Prostate gland (tissue), 2 donors: ENCODE measurements around the gene CPXM2. TPM values are rescaled to one million over a fixed set of nuclear protein-coding genes. Genes with fewer than 3 reads are reported as not detected.

Source experiments
- DNase-seq: peaks from one replicate; pipeline ENCODE4 v3.0.0-alpha.2; 2019; ENCODE audit warnings: low spot score
- H3K27ac ChIP-seq, 2 donors: fragments of 200-600 bp; sonication (generic); 2 replicates each; pipeline ENCODE4 v1.5.1; 2017 to 2019
- H3K27me3 ChIP-seq: fragments of 200-600 bp; sonication (generic); replicated peaks from 2 replicates; pipeline ENCODE4 v1.5.1; 2019; ENCODE audit not compliant: insufficient read depth
- H3K36me3 ChIP-seq, 2 donors: fragments of 200-600 bp; sonication (generic); 1 replicate in 1 of 2; 2 replicates in 1 of 2; pipeline versions ENCODE4 v1.5.1 to v1.8.1; 2017 to 2019
- H3K4me1 ChIP-seq: fragments of 200-600 bp; sonication (generic); replicated peaks from 2 replicates; pipeline ENCODE4 v1.5.1; 2019
- H3K4me3 ChIP-seq, 2 donors: fragments of 200-600 bp; sonication (generic); 2 replicates each; pipeline ENCODE4 v1.5.1; 2017 to 2019
- H3K9me3 ChIP-seq: fragments of 200-600 bp; sonication (generic); 2 replicates; pipeline ENCODE4 v1.5.1; 2017
- POLR2A ChIP-seq: fragments of 450-650 bp; IDR thresholded peaks from one replicate; pipeline ENCODE4 v1.6.1; 2016; ENCODE audit warnings: antibody characterized with exemption, mild to moderate bottlenecking
- POLR2AphosphoS5 ChIP-seq: sonication (generic); formaldehyde crosslinking; IDR thresholded peaks from one replicate; pipeline ENCODE4 v1.6.1; 2017; ENCODE audit warnings: antibody characterized with exemption
- WGBS: methylation state at CpG from one replicate; pipeline ENCODE4 v1.1.5; 2018; 5-methylcytosine and 5-hydroxymethylcytosine counted together
- intact Hi-C: fragments of 100-400 bp; cut with DNase I; formaldehyde crosslinking; loops from one replicate; pipeline ENCODE4 v1.14.2; 2022
- total RNA-seq, 2 donors: library from RNA; depleted of rRNA; stranded (reverse); fragments of >200 nt; gene quantifications; one replicate each; pipeline ENCODE4 v1.1.0, GENCODE V29; 2016
- TF ChIP-seq, protein P1 (sequence below), 4 experiments: fragments of 200-600 bp in 2 of 4; fragments of 450-650 bp in 2 of 4; sonication (generic) in 2 of 4; IDR thresholded peaks; 1 replicate in 3 of 4; 2 replicates in 1 of 4; pipeline ENCODE4 v1.5.1; 2016 to 2019; ENCODE audit warnings: antibody characterized with exemption in 4 of 4, mild to moderate bottlenecking in 2 of 4, moderate library complexity in 2 of 4

Gene CPXM2
- total RNA-seq, 2 donors from 2014 or later: 5.4 to 27.4 TPM

DNA sequence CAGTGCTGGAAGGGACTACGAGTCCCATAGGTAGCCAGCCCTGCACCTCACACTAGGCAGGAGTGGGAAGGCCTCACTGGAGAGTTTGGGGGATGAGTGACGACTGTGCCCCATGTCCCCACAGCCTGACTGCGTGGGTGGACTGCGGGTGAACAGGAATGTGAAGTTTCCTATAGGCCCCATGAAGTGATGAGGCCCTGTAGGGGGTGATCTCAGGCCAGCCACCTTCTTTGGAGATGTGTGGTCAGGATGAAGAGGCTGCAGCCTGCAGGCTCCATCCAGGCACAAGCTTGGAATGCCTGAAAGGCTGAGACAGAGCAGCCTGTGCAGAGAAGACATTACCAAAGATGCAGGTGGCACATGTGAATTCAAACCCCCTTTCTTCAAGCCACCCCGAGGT is 94.9 kb downstream of the CPXM2 start:
- Histone ChIP-seq H3K4me1 (no peaks in the 10 kb centered on the region), H3K36me3 (no peaks in the 10 kb centered on the region), H3K27ac (no peak overlapping the region), H3K9me3 (no peaks in the 10 kb centered on the region), H3K4me3 (no peak overlapping the region), H3K27me3 (no peaks in the 10 kb centered on the region)
- TF ChIP-seq, protein P1, sequence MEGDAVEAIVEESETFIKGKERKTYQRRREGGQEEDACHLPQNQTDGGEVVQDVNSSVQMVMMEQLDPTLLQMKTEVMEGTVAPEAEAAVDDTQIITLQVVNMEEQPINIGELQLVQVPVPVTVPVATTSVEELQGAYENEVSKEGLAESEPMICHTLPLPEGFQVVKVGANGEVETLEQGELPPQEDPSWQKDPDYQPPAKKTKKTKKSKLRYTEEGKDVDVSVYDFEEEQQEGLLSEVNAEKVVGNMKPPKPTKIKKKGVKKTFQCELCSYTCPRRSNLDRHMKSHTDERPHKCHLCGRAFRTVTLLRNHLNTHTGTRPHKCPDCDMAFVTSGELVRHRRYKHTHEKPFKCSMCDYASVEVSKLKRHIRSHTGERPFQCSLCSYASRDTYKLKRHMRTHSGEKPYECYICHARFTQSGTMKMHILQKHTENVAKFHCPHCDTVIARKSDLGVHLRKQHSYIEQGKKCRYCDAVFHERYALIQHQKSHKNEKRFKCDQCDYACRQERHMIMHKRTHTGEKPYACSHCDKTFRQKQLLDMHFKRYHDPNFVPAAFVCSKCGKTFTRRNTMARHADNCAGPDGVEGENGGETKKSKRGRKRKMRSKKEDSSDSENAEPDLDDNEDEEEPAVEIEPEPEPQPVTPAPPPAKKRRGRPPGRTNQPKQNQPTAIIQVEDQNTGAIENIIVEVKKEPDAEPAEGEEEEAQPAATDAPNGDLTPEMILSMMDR (IDR thresholded peaks at IDR 0.05): no peak
- TF ChIP-seq POLR2AphosphoS5 (no peak), POLR2A (no peak)
- 75% methylated on average over 5 of the region's 5 CpGs for WGBS
- DNase-seq: no peak
- intact Hi-C loops: loop anchor here (5.0 kb wide), 1 partner anchor 166 kb away; no protein-coding TSS in a partner anchor

DNA sequence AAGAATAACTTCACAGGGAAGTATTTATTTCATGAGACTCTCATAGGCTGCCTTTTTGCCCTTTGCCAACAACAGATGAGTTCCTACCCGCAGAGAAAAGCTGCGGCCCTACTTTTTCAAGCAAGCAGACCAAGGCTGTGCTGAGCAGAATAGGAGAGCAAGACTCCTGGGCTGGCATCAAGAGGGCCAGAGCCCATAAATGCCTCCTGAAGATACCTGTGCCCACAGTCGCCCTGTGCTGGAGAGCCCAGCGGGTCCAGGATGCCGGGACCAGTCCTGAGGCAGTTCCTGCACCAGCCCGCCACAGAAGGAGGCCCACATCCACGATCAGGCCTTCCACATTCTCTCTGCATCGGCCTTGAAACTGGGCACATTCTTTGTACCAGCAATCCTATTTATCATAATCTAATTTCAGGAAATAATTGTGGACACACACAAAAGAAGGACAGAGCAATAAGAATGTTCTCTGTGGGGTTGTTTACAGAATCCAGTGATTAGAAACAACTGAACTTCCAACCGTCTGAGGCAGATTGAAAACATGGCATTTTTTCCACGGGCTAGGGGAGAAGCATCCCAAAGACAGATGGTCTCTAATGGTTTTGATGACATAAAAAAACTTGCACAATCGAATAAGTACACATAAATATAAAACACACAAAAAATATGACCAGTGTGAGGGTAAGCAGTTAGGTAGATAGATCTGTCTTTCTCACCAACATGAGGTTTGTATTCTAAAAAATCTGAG is 95.6 kb downstream of the CPXM2 start:
- no peak for DNase-seq
- WGBS: 89% methylated on average over 11 of the region's 11 CpGs
- Histone ChIP-seq H3K27ac (no peak overlapping the region), H3K36me3 (no peaks in the 10 kb centered on the region), H3K9me3 (no peaks in the 10 kb centered on the region), H3K4me3 (no peak overlapping the region), H3K4me1 (no peaks in the 10 kb centered on the region), H3K27me3 (no peaks in the 10 kb centered on the region)
- TF ChIP-seq POLR2A (no peak), POLR2AphosphoS5 (no peak)
- TF ChIP-seq, protein P1 (IDR thresholded peaks at IDR 0.05): no peak
- intact Hi-C loops: loop anchor here (5.0 kb wide), 1 partner anchor 166 kb away; no protein-coding TSS in a partner anchor

DNA sequence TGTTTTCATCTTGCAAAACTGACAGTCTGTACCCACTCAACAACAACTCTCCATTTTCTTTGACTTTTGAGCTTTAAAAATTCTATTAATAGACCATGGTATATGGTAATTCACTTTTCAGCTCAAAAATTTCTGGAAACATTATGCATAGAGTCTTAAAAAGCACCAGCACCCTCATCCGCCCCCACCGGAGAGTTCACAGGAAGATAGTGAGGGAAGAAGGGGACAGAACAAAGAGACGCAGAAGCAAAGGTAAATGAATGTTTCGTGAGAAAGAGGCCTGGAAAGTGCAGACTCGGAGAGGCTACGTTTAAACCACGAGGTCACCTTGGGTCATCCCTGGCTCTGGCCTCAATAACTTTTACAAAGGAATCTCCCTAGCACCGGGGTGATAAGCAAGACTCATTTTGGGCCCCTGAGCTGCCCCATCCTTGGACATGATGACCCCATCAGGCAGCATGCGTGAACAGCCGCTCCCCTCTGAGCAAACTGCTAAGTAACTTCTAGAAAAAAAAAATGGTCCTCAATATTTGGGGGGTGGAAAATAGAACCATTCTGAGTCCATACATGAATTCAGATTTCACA is 96.3 kb downstream of the CPXM2 start:
- TF ChIP-seq POLR2A (no peak), POLR2AphosphoS5 (no peak)
- TF ChIP-seq, protein P1 (IDR thresholded peaks at IDR 0.05): no peak
- H3K27ac ChIP-seq: no peak overlapping the region
- no peaks in the 10 kb centered on the region for H3K4me1 ChIP-seq
- no peak overlapping the region for H3K4me3 ChIP-seq
- intact Hi-C loops: loop anchor here (5.0 kb wide), 1 partner anchor 167 kb away; no protein-coding TSS in a partner anchor
- DNase-seq: no peak
- H3K9me3 ChIP-seq: no peaks in the 10 kb centered on the region
- H3K36me3 ChIP-seq: no peaks in the 10 kb centered on the region
- WGBS: 80% methylated on average over 10 of the region's 10 CpGs
- no peaks in the 10 kb centered on the region for H3K27me3 ChIP-seq

DNA sequence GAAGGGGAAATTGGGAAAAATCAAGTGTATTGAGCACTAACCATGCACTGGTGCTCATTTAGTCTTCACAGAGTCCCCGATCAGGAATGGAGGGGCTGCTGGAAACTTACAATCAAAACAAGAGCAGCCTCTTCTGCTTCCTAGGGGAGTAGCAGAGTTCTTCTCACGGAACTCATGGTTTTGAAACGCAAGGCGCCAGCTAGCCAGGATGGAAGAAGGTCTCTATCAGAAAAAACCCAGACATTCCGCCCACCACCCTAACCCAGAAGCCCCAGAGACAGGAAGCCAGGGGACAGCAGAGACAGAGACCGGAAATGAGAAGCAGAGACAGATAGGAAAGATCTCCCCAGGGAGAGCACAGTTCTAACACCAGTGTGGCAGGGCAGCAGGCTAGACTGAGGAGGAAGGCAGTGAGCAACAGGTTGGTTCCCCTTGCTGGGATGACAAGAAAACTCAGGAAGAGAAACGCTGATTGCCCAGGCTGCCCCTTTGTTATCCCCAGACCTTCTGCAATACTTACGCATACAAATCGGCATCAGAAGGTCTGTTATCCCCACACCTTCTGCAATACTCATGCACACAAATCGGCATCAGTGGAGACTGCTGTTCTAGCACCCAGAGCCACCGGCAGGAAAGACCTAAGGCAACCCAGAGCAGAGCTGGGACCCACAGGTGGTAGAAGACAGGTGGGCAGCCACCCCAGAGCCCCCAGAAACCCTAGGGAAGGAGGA is 99.2 kb downstream of the CPXM2 start:
- no peaks in the 10 kb centered on the region for H3K36me3 ChIP-seq
- intact Hi-C loops: no loop called here
- no peaks in the 10 kb centered on the region for H3K27me3 ChIP-seq
- no peaks in the 10 kb centered on the region for H3K9me3 ChIP-seq
- TF ChIP-seq, protein P1 (IDR thresholded peaks at IDR 0.05): no peak
- TF ChIP-seq POLR2A: no peak
- no peak for TF ChIP-seq POLR2AphosphoS5
- 91% methylated on average over 11 of the region's 11 CpGs for WGBS
- no peak overlapping the region for H3K4me3 ChIP-seq
- DNase-seq: no peak
- no peak overlapping the region for H3K27ac ChIP-seq
- H3K4me1 ChIP-seq: no peaks in the 10 kb centered on the region
